HG03064 (cell line): ENCODE data around the gene GAPDHS.

ENCODE experiments used
- ATAC-seq: cut with Tn5 transposase; IDR thresholded peaks from one replicate; pipeline ENCODE4 v1.9.1; 2021; ENCODE audit warnings: low read depth; ENCODE audit not compliant: unreplicated experiment

Gene GAPDHS

GRCh38 chr19:35509861-35510625, 23.2 kb upstream of the GAPDHS start:
- ATAC-seq, result no peak

- no peak for ATAC-seq
These were observed 22.7 kb upstream of the GAPDHS start for GRCh38 chr19:35510626-35510964.

- ATAC-seq, result no peak
These were observed 21.9 kb upstream of the GAPDHS start for GRCh38 chr19:35511337-35511736.

- ATAC-seq, result no peak
These were observed 20.2 kb upstream of the GAPDHS start for GRCh38 chr19:35512831-35513627.

- ATAC-seq, result no peak
These were observed 19.5 kb upstream of the GAPDHS start, which contains the start of gene DMKN for GRCh38 chr19:35513628-35514281. DMKN (minus strand) TSS chr19:35513649; CDS start chr19:35513475, 174 bp downstream.

- no peak for ATAC-seq
These were observed 18.9 kb upstream of the GAPDHS start for GRCh38 chr19:35514282-35514809.

GRCh38 chr19:35516310-35516709, 16.9 kb upstream of the GAPDHS start:
- ATAC-seq, result no peak

- no peak for ATAC-seq
These were observed 15.9 kb upstream of the GAPDHS start for GRCh38 chr19:35517342-35517741.

- no peak for ATAC-seq
These were observed 14.9 kb upstream of the GAPDHS start for GRCh38 chr19:35518313-35518712.

GRCh38 chr19:35519291-35519690, 14.0 kb upstream of the GAPDHS start:
- no peak for ATAC-seq

GRCh38 chr19:35521124-35521743, 12.0 kb upstream of the GAPDHS start:
- ATAC-seq, result no peak

- ATAC-seq, result no peak
These were observed 10.4 kb upstream of the GAPDHS start for GRCh38 chr19:35522745-35523327.

GRCh38 chr19:35524181-35524837, 8.9 kb upstream of the GAPDHS start:
- ATAC-seq, result no peak

- no peak for ATAC-seq
These were observed 7.4 kb upstream of the GAPDHS start for GRCh38 chr19:35525873-35526272.

- no peak for ATAC-seq
These were observed 4.8 kb upstream of the GAPDHS start, which contains the start of gene SBSN for GRCh38 chr19:35528218-35529038. SBSN (minus strand) TSS chr19:35528311; CDS start chr19:35528281, 30 bp downstream.

GRCh38 chr19:35529241-35530218, 3.7 kb upstream of the GAPDHS start:
- ATAC-seq, result no peak

GRCh38 chr19:35531291-35531690, 2.0 kb upstream of the GAPDHS start:
- no peak for ATAC-seq
